IMR-90 (cell line): ENCODE results near the gene MRPL48. TPM values are rescaled to one million over a fixed set of nuclear protein-coding genes. Genes with fewer than 3 reads are reported as not detected.

Source experiments
- ATAC-seq: fragments of 200-7000 bp; cut with Tn5 transposase; 2 replicates; pipeline ENCODE4 v1.9.1; 2020; ENCODE audit warnings: low read depth, mild to moderate bottlenecking, moderate library complexity
- BruUV-seq: library from RNA; stranded (reverse); fragments of 400-500 nt; replicated peaks from 2 replicates; lab custom pipeline; 2021; lab: Mats Ljungman, UMichigan
- CTCF ChIA-PET: fragments of 300-600 bp; formaldehyde crosslinking; extraction: SDS; loops from one replicate; lab custom pipeline; 2021; ENCODE audit warnings: antibody characterized with exemption; lab: Yijun Ruan, JAX
- POLR2A ChIA-PET: fragments of 300-600 bp; sonication (Branson Sonifier 250); formaldehyde crosslinking; loops from one replicate; lab custom pipeline; 2022; ENCODE audit warnings: antibody characterized with exemption; ENCODE audit not compliant: unreplicated experiment; lab: Charles Lee
- DNase-seq: peaks from one replicate; pipeline ENCODE4 v3.0.0; 2013
- H2AFZ ChIP-seq: replicated peaks from 2 replicates; pipeline ENCODE3; 2013; ENCODE audit warnings: low read length, mild to moderate bottlenecking; ENCODE audit not compliant: poor library complexity
- H2AK5ac ChIP-seq: 2 replicates; pipeline ENCODE4 v1.6.1; 2013; ENCODE audit warnings: low read depth, low read length, inconsistent platforms
- H2AK9ac ChIP-seq: replicated peaks from 2 replicates; pipeline ENCODE3; 2013; ENCODE audit warnings: mild to moderate bottlenecking, low read depth, low read length, moderate library complexity; ENCODE audit not compliant: poor library complexity
- H2BK120ac ChIP-seq: 2 replicates; pipeline ENCODE4 v1.6.1; 2013; ENCODE audit warnings: low read depth, low read length, inconsistent platforms
- H2BK15ac ChIP-seq: 3 replicates; pipeline ENCODE4 v1.6.1; 2013; ENCODE audit warnings: low read depth, low read length, inconsistent platforms
- H2BK20ac ChIP-seq: 2 replicates; pipeline ENCODE4 v1.6.1; 2013; ENCODE audit warnings: low read depth, mild to moderate bottlenecking, inconsistent platforms, low read length, moderate library complexity
- H2BK5ac ChIP-seq: 2 replicates; pipeline ENCODE4 v1.6.1; 2013; ENCODE audit warnings: mild to moderate bottlenecking, low read depth, low read length, inconsistent platforms; ENCODE audit not compliant: poor library complexity, severe bottlenecking
- H3K14ac ChIP-seq: replicated peaks from 2 replicates; pipeline ENCODE4 v1.6.1; 2013; ENCODE audit warnings: low read depth, low read length, inconsistent platforms
- H3K18ac ChIP-seq: 2 replicates; pipeline ENCODE4 v1.6.1; 2013; ENCODE audit warnings: low read depth, low read length, control low read depth
- H3K23ac ChIP-seq: 2 replicates; pipeline ENCODE4 v1.6.1; 2013; ENCODE audit warnings: low read depth, low read length, inconsistent platforms
- H3K27ac ChIP-seq: 2 replicates; pipeline ENCODE4 v1.5.1; 2013; ENCODE audit warnings: mild to moderate bottlenecking, control low read depth, low read length; ENCODE audit not compliant: insufficient read depth
- H3K27me3 ChIP-seq: 2 replicates; pipeline ENCODE4 v1.6.1; 2013; ENCODE audit warnings: low read length; ENCODE audit not compliant: control insufficient read depth, insufficient read depth
- H3K36me3 ChIP-seq: 2 replicates; pipeline ENCODE4 v1.6.1; 2013; ENCODE audit warnings: low read length, mixed read lengths; ENCODE audit not compliant: control insufficient read depth, insufficient read depth
- H3K4ac ChIP-seq: 2 replicates; pipeline ENCODE4 v1.6.1; 2013; ENCODE audit warnings: low read depth, low read length, inconsistent platforms
- H3K4me1 ChIP-seq: 2 replicates; pipeline ENCODE4 v1.6.1; 2013; ENCODE audit warnings: low read length, mixed read lengths; ENCODE audit not compliant: control insufficient read depth, insufficient read depth
- H3K4me2 ChIP-seq: 2 replicates; pipeline ENCODE4 v1.6.1; 2013; ENCODE audit warnings: low read depth, mild to moderate bottlenecking, control low read depth, low read length, moderate library complexity
- H3K4me3 ChIP-seq: 2 replicates; pipeline ENCODE4 v1.5.1; 2013; ENCODE audit warnings: low read depth, mild to moderate bottlenecking, control low read depth, low read length, moderate library complexity; ENCODE audit not compliant: insufficient read depth
- H3K56ac ChIP-seq: 2 replicates; pipeline ENCODE4 v1.6.1; 2013; ENCODE audit warnings: low read length, inconsistent platforms; ENCODE audit not compliant: insufficient read depth; ENCODE audit errors: extremely low read depth
- H3K79me1 ChIP-seq, 2 experiments: 2 replicates each; pipeline ENCODE4 v1.6.1; 2013; ENCODE audit warnings: low read length in 2 of 2, inconsistent platforms in 1 of 2, low read depth in 1 of 2
- H3K9ac ChIP-seq: 2 replicates; pipeline ENCODE4 v1.6.1; 2013; ENCODE audit warnings: low read depth, low read length, control low read depth
- H3K9me1 ChIP-seq: 2 replicates; pipeline ENCODE4 v1.6.1; 2013; ENCODE audit warnings: low read length, inconsistent platforms; ENCODE audit not compliant: insufficient read depth
- H3K9me3 ChIP-seq: 2 replicates; pipeline ENCODE4 v1.6.1; 2013; ENCODE audit warnings: low read length; ENCODE audit not compliant: control insufficient read depth, insufficient read depth
- H4K20me1 ChIP-seq: 2 replicates; pipeline ENCODE4 v1.6.1; 2013; ENCODE audit warnings: low read length, inconsistent platforms; ENCODE audit not compliant: insufficient read depth
- H4K5ac ChIP-seq: 2 replicates; pipeline ENCODE4 v1.6.1; 2013; ENCODE audit warnings: mild to moderate bottlenecking, low read depth, low read length, control low read depth
- H4K8ac ChIP-seq, 2 experiments: 2 replicates each; pipeline ENCODE4 v1.6.1; 2013; ENCODE audit warnings: low read depth in 2 of 2, low read length in 2 of 2, control low read depth in 1 of 2, inconsistent platforms in 1 of 2
- H4K91ac ChIP-seq: 2 replicates; pipeline ENCODE4 v1.6.1; 2013; ENCODE audit warnings: low read depth, low read length, inconsistent platforms; ENCODE audit not compliant: insufficient read depth
- BHLHE40 ChIP-seq: fragments of 150-350 bp; IDR thresholded peaks from 2 replicates; pipeline ENCODE4 v1.6.1; 2016; ENCODE audit warnings: mild to moderate bottlenecking, low read depth, low read length
- CHD1 ChIP-seq: IDR thresholded peaks from 2 replicates; pipeline ENCODE4 v1.6.1; 2012; ENCODE audit warnings: low read depth, low read length, improper control_type of control experiment
- MAFK ChIP-seq: IDR thresholded peaks from 2 replicates; pipeline ENCODE4 v1.6.1; 2012; ENCODE audit warnings: low read depth, low read length, improper control_type of control experiment
- MAZ ChIP-seq: IDR thresholded peaks from 2 replicates; pipeline ENCODE4 v1.6.1; 2012; ENCODE audit warnings: low read depth, mild to moderate bottlenecking, low read length, improper control_type of control experiment, moderate library complexity, borderline replicate concordance
- POLR2A ChIP-seq: IDR thresholded peaks from 2 replicates; pipeline ENCODE4 v1.6.1; 2012; ENCODE audit warnings: mild to moderate bottlenecking, low read depth, low read length
- RAD21 ChIP-seq: IDR thresholded peaks from 2 replicates; pipeline ENCODE4 v1.6.1; 2012; ENCODE audit warnings: low read length, improper control_type of control experiment
- RCOR1 ChIP-seq: IDR thresholded peaks from 2 replicates; pipeline ENCODE4 v1.6.1; 2012; ENCODE audit warnings: mild to moderate bottlenecking, low read length, improper control_type of control experiment; ENCODE audit not compliant: insufficient replicate concordance
- SMC3 ChIP-seq: fragments of 150-350 bp; IDR thresholded peaks from 2 replicates; pipeline ENCODE4 v1.6.1; 2016; ENCODE audit warnings: low read depth, mild to moderate bottlenecking, antibody characterized with exemption, low read length, moderate library complexity
- WGBS, 2 experiments: methylation state at CpG; one replicate each; pipeline versions ENCODE4 v1.1.5 to v1.1.7; 2013; ENCODE audit warnings: missing lambda C conversion rate in 2 of 2; ENCODE audit not compliant: insufficient read length in 1 of 2; ENCODE audit errors: extremely low coverage in 2 of 2; 5-methylcytosine and 5-hydroxymethylcytosine counted together
- dilution Hi-C: fragments of 300-500 bp; cut with HindIII; formaldehyde crosslinking; loops from one replicate; pipeline ENCODE4 v1.14.3; 2018; ENCODE audit warnings: low sequenced_read_pairs; ENCODE audit not compliant: unreplicated experiment
- in situ Hi-C: fragments of 300-500 bp; cut with MboI; formaldehyde crosslinking; loops from 3 replicates; pipeline ENCODE4 v1.14.3; 2019; ENCODE audit warnings: low sequenced_read_pairs, inconsistent platforms, mixed read lengths
- intact Hi-C: fragments of 100-400 bp; cut with micrococcal nuclease; formaldehyde crosslinking; loops from 2 replicates; pipeline ENCODE4 v1.10.0; 2022
- polyA plus RNA-seq, 3 experiments: library from polyadenylated mRNA; depleted of rRNA; stranded (reverse); fragments of >200 nt; gene quantifications; 2 replicates each; pipeline ENCODE4 v1.2.3, GENCODE V29; 2012; ENCODE audit warnings: low replicate concordance in 1 of 3
- total RNA-seq: library from RNA; depleted of rRNA; stranded (reverse); fragments of >200 nt; gene quantifications from 2 replicates; pipeline ENCODE4 v1.2.3, GENCODE V29; 2012

Gene MRPL48
- total and polyA plus RNA-seq, 2 of the 4 experiments (the other 2 are of a cell fraction) = 24.0 to 29.4 TPM

- no peak for ATAC-seq
- in situ Hi-C loops = no loop called here
- peaks cover 8% of the 10 kb centered on the region for H3K9me1 ChIP-seq
- H3K4ac ChIP-seq = no peak overlapping the region
- no peak overlapping the region for H2AK5ac ChIP-seq
- peaks cover 9% of the 10 kb centered on the region; the same call in 1 of the 2 replicates for H4K20me1 ChIP-seq
- BruUV-seq = no TSS peak
- CTCF ChIA-PET = interaction anchor here (0.6 kb wide), 2 partner anchors 31 to 44 kb away, joined by 3 read pairs; no protein-coding TSS in a partner anchor
- H3K23ac ChIP-seq = 0 out of 2 replicates have a peak overlapping the region, but pooled peaks have one; percentile 50
- no peak overlapping the region for H2BK20ac ChIP-seq
- WGBS, 2 experiments = no CpG with 5 or more reads among the region's 1 CpG
- H3K56ac ChIP-seq = no peak overlapping the region
- no peaks in the 10 kb centered on the region for H3K9me3 ChIP-seq
- POLR2A ChIA-PET = no interaction called here
- no peak overlapping the region for H2AK9ac ChIP-seq
- H3K18ac ChIP-seq = no peak overlapping the region
- H3K4me1 ChIP-seq = peaks cover 5% of the 10 kb centered on the region
- H2BK120ac ChIP-seq = no peak overlapping the region
- dilution Hi-C loops = no loop called here
- no peak overlapping the region for H4K8ac ChIP-seq
- H2BK5ac ChIP-seq = no peak overlapping the region
- no peak overlapping the region for H3K4me3 ChIP-seq
- peak; percentile 6 for DNase-seq
- H3K27ac ChIP-seq = no peak overlapping the region
- no peaks in the 10 kb centered on the region for H3K27me3 ChIP-seq
- no peak overlapping the region for H4K91ac ChIP-seq
- no peak for TF ChIP-seq RCOR1
- no peak for TF ChIP-seq RAD21
- TF ChIP-seq CHD1 = no peak
- no peak for TF ChIP-seq SMC3
- TF ChIP-seq POLR2A = no peak
- no peak for TF ChIP-seq BHLHE40
- TF ChIP-seq MAFK = 0 out of 2 replicates have a peak, but pooled peaks have one; percentile 16
- TF ChIP-seq MAZ = no peak
- H4K5ac ChIP-seq = no peak overlapping the region
- peaks cover 15% of the 10 kb centered on the region for H3K36me3 ChIP-seq
- H3K4me2 ChIP-seq = no peak overlapping the region
- H3K9ac ChIP-seq = no peak overlapping the region
- H3K79me1 ChIP-seq = peaks cover 3 to 29% of the 10 kb centered on the region in 2 experiments
- H3K14ac ChIP-seq = no peak overlapping the region
- intact Hi-C loops = no loop called here
- no peak overlapping the region for H2BK15ac ChIP-seq
- no peak overlapping the region for H2AFZ ChIP-seq
These were observed 81.8 kb downstream of the MRPL48 start for GRCh38 chr11:73869332-73869949.
